Trophoblast cell (in vitro differentiated cells and primary cell): ENCODE measurements around the gene CHRNA5.
"Not testable (repeated sequence)": the region's sequence is repeated elsewhere in the genome, so short reads cannot be mapped to it uniquely, and the experiment has no call there.

Source experiments
- DNase-seq, 2 donors: peaks; one replicate each; pipeline ENCODE4 v3.0.0-alpha.2; 2016
- H2AFZ ChIP-seq: 2 replicates; pipeline ENCODE4 v1.6.1; 2013; ENCODE audit warnings: low read length, moderate library complexity, mild to moderate bottlenecking; ENCODE audit not compliant: insufficient read depth, poor library complexity
- H2AK5ac ChIP-seq: 2 replicates; pipeline ENCODE4 v1.6.1; 2013; ENCODE audit warnings: mild to moderate bottlenecking, low read length
- H2BK120ac ChIP-seq: 2 replicates; pipeline ENCODE4 v1.6.1; 2013; ENCODE audit warnings: low read length, mild to moderate bottlenecking, moderate library complexity; ENCODE audit not compliant: insufficient read depth, poor library complexity
- H2BK12ac ChIP-seq: 2 replicates; pipeline ENCODE4 v1.6.1; 2013; ENCODE audit warnings: mild to moderate bottlenecking, low read length, moderate library complexity
- H2BK5ac ChIP-seq: 2 replicates; pipeline ENCODE4 v1.6.1; 2013; ENCODE audit warnings: low read length, low read depth, moderate library complexity, mild to moderate bottlenecking; ENCODE audit not compliant: poor library complexity
- H3K14ac ChIP-seq: 2 replicates; pipeline ENCODE4 v1.6.1; 2013; ENCODE audit warnings: mild to moderate bottlenecking, low read length
- H3K18ac ChIP-seq: 2 replicates; pipeline ENCODE4 v1.6.1; 2013; ENCODE audit warnings: mild to moderate bottlenecking, low read length
- H3K23ac ChIP-seq: 2 replicates; pipeline ENCODE4 v1.6.1; 2013; ENCODE audit warnings: low read length
- H3K27ac ChIP-seq: 2 replicates; pipeline ENCODE4 v1.5.1; 2013; ENCODE audit warnings: low read depth, mild to moderate bottlenecking, inconsistent platforms, low read length, moderate library complexity
- H3K27me3 ChIP-seq: 2 replicates; pipeline ENCODE4 v1.6.1; 2013; ENCODE audit warnings: inconsistent platforms, mild to moderate bottlenecking, low read length, moderate library complexity; ENCODE audit not compliant: insufficient read depth
- H3K36me3 ChIP-seq, 2 experiments: 1 replicate in 1 of 2; 2 replicates in 1 of 2; pipeline ENCODE4 v1.6.1; 2013; ENCODE audit warnings: low read length in 2 of 2, mild to moderate bottlenecking in 2 of 2, moderate library complexity in 1 of 2; ENCODE audit not compliant: insufficient read depth in 2 of 2, control insufficient read depth in 1 of 2
- H3K4ac ChIP-seq: 2 replicates; pipeline ENCODE4 v1.6.1; 2013; ENCODE audit warnings: low read depth, mild to moderate bottlenecking, low read length, moderate library complexity
- H3K4me1 ChIP-seq, 2 experiments: 1 replicate in 1 of 2; 2 replicates in 1 of 2; pipeline ENCODE4 v1.6.1; 2013; ENCODE audit warnings: low read length in 2 of 2, mild to moderate bottlenecking in 2 of 2, moderate library complexity in 1 of 2; ENCODE audit not compliant: insufficient read depth in 2 of 2, control insufficient read depth in 1 of 2
- H3K4me2 ChIP-seq: 2 replicates; pipeline ENCODE4 v1.6.1; 2013; ENCODE audit warnings: inconsistent platforms, mild to moderate bottlenecking, low read length, moderate library complexity
- H3K4me3 ChIP-seq: 2 replicates; pipeline ENCODE4 v1.5.1; 2013; ENCODE audit warnings: mild to moderate bottlenecking, low read depth, low read length, inconsistent platforms
- H3K79me1 ChIP-seq: one replicate; pipeline ENCODE4 v1.6.1; 2013; ENCODE audit warnings: low read length
- H3K79me2 ChIP-seq: 2 replicates; pipeline ENCODE4 v1.6.1; 2013; ENCODE audit warnings: low read length, mild to moderate bottlenecking; ENCODE audit not compliant: control insufficient read depth, insufficient read depth, poor library complexity
- H3K9ac ChIP-seq: 2 replicates; pipeline ENCODE4 v1.6.1; 2013; ENCODE audit warnings: mild to moderate bottlenecking, low read length
- H3K9me3 ChIP-seq: 2 replicates; pipeline ENCODE4 v1.6.1; 2013; ENCODE audit warnings: low read depth, mild to moderate bottlenecking, control low read depth, inconsistent platforms, low read length; ENCODE audit not compliant: insufficient read depth
- H4K12ac ChIP-seq: 2 replicates; pipeline ENCODE4 v1.6.1; 2013; ENCODE audit warnings: low read depth, mild to moderate bottlenecking, low read length, moderate library complexity
- H4K8ac ChIP-seq: 2 replicates; pipeline ENCODE4 v1.6.1; 2013; ENCODE audit warnings: low read depth, mild to moderate bottlenecking, low read length, moderate library complexity
- H4K91ac ChIP-seq: one replicate; pipeline ENCODE4 v1.6.1; 2013; ENCODE audit warnings: low read depth, mild to moderate bottlenecking, low read length, moderate library complexity
- WGBS: extraction: QIAGEN DNeasy Blood & Tissue Kit; methylation state at CpG from one replicate; pipeline ENCODE4 v1.1.7; 2013; ENCODE audit warnings: missing lambda C conversion rate; ENCODE audit not compliant: insufficient read length, insufficient coverage; ENCODE audit errors: extremely low coverage; 5-methylcytosine and 5-hydroxymethylcytosine counted together

Gene CHRNA5

DNA sequence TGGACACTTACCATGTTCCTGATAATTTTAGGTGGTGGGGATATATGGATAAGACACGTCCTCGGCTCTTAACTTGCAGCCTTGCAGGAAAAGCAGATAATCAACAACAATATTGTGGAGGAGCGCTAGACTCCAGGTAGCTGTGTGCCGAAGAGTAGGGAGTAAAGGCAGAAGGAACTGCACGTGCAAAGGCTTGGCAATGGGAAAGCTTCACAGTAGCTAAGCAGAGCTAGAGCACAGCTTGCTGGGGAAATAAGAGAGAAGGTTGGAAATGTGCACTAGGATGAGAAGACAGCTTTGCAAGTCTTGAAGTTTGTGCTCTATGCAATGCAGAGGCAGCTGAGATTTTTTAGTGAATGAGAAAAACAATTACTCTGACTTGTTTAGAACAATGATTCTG is 12.7 kb upstream of the CHRNA5 start:
- Histone ChIP-seq H3K4me1 (no peaks in the 10 kb centered on the region), H3K4me2 (no peak overlapping the region), H2BK120ac (no peak overlapping the region), H2AK5ac (no peak overlapping the region), H2BK5ac (no peak overlapping the region), H3K9ac (no peak overlapping the region), H4K8ac (no peak overlapping the region), H3K18ac (no peak overlapping the region), H3K23ac (no peak overlapping the region), H3K27me3 (no peaks in the 10 kb centered on the region), H3K9me3 (no peaks in the 10 kb centered on the region), H3K36me3 (peaks cover 10 to 22% of the 10 kb centered on the region in 2 experiments), H3K27ac (no peak overlapping the region), H3K14ac (no peak overlapping the region), H3K4ac (no peak overlapping the region), H3K79me1 (no peaks in the 10 kb centered on the region), H2AFZ (no peak overlapping the region), H4K91ac (no peak overlapping the region), H4K12ac (no peak overlapping the region), H3K79me2 (no peaks in the 10 kb centered on the region), H2BK12ac (no peak overlapping the region), H3K4me3 (no peak overlapping the region)
- no CpG with 5 or more reads among the region's 5 CpGs for WGBS
- no peak for DNase-seq

DNA sequence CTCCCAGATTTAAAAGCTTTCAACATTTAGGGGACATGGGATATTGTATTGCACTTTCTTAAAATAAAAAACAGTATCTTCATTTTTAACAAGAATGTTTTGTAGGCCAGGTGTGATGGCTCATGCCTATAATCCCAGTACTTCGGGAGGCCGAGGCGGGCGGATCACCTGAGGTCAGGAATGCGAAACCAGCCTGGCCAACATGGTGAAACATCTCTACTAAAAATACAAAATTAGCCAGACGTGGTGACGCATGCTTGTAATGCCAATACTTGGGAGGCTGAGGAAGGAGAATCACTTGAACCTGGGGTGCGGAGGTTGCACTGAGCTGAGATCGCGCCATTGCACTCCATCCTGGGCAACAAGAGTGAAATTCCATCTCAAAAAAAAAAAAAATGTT is 5.1 kb upstream of the CHRNA5 start:
- peak; percentile 61 to 70 for DNase-seq
- not testable (repeated sequence) for H3K79me1 ChIP-seq, H2BK120ac ChIP-seq, H2AFZ ChIP-seq, H4K91ac ChIP-seq, H3K23ac ChIP-seq, H3K27ac ChIP-seq, H3K9ac ChIP-seq, H4K8ac ChIP-seq, H3K4me1 ChIP-seq, H4K12ac ChIP-seq, H2AK5ac ChIP-seq, H3K27me3 ChIP-seq, H3K4me2 ChIP-seq, H3K9me3 ChIP-seq, H3K18ac ChIP-seq, H2BK5ac ChIP-seq, H3K14ac ChIP-seq, H2BK12ac ChIP-seq, H3K79me2 ChIP-seq, H3K4ac ChIP-seq, H3K36me3 ChIP-seq, H3K4me3 ChIP-seq
- no CpG with 5 or more reads among the region's 10 CpGs for WGBS

GRCh38 chr15:78561490-78561889 is 3.8 kb upstream of the CHRNA5 start:
- no CpG with 5 or more reads among the region's 5 CpGs for WGBS
- no peak overlapping the region for H3K14ac ChIP-seq

DNA sequence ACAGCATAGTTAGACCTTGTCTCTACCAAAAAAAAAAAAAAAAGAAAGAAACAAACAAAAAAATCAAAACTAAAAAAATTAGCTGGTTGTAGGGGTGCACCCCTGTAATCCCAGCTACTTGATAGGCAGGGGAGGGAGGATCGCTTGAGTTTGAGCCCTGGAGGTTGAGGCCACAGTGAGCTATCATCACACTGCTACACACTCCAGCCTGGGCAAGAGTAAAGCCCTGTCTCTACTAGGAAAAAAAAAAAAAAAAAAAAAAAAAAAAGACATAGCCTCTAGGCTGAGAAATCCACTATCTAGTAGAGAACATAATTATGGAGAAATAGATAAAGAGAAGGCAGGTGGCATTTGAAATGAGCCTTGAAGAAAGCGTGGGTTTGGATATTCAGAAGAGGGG is 2.2 kb upstream of the CHRNA5 start:
- Histone ChIP-seq H2AK5ac (no peak overlapping the region), H3K14ac (no peak overlapping the region), H3K79me1 (no peaks in the 10 kb centered on the region), H3K9ac (no peak overlapping the region), H4K91ac (no peak overlapping the region), H2AFZ (no peak overlapping the region), H3K4ac (no peak overlapping the region), H3K4me2 (no peak overlapping the region), H3K4me1 (peaks cover 2 to 9% of the 10 kb centered on the region in 2 experiments), H2BK12ac (no peak overlapping the region), H3K9me3 (no peaks in the 10 kb centered on the region), H3K27ac (no peak overlapping the region), H4K8ac (no peak overlapping the region), H3K79me2 (no peaks in the 10 kb centered on the region), H2BK120ac (no peak overlapping the region), H2BK5ac (no peak overlapping the region), H3K36me3 (no peaks in the 10 kb centered on the region), H4K12ac (no peak overlapping the region), H3K4me3 (no peak overlapping the region), H3K18ac (no peak overlapping the region), H3K27me3 (no peaks in the 10 kb centered on the region), H3K23ac (no peak overlapping the region)
- DNase-seq = no peak
- WGBS = no CpG with 5 or more reads among the region's 2 CpGs

More at GRCh38 chr15:78561490-78561889, 3.8 kb upstream of the CHRNA5 start:
- Histone ChIP-seq H2BK12ac (no peak overlapping the region), H3K79me2 (no peaks in the 10 kb centered on the region), H3K4me1 (peaks cover 2 to 9% of the 10 kb centered on the region in 2 experiments), H3K9ac (no peak overlapping the region), H4K8ac (no peak overlapping the region), H3K36me3 (no peaks in the 10 kb centered on the region), H3K4me2 (no peak overlapping the region), H4K91ac (no peak overlapping the region), H3K79me1 (no peaks in the 10 kb centered on the region), H3K18ac (no peak overlapping the region), H3K4me3 (no peak overlapping the region), H3K4ac (no peak overlapping the region), H3K9me3 (no peaks in the 10 kb centered on the region), H4K12ac (no peak overlapping the region), H2AFZ (no peak overlapping the region), H3K27ac (no peak overlapping the region), H3K27me3 (no peaks in the 10 kb centered on the region), H2BK120ac (no peak overlapping the region), H3K23ac (no peak overlapping the region), H2BK5ac (no peak overlapping the region), H2AK5ac (no peak overlapping the region)
- DNase-seq = no peak
